GM21447 (cell line): ENCODE measurements around the gene MORF4L1.
A peak's percentile ranks its signal among the peaks of the same experiment; 100 is the strongest.
"Not testable (repeated sequence)": the region's sequence is repeated elsewhere in the genome, so short reads cannot be mapped to it uniquely, and the experiment has no call there.

Experiments
- ATAC-seq: cut with Tn5 transposase; IDR thresholded peaks from one replicate; pipeline ENCODE4 v1.9.1; 2021; ENCODE audit not compliant: unreplicated experiment

MORF4L1 gene

DNA sequence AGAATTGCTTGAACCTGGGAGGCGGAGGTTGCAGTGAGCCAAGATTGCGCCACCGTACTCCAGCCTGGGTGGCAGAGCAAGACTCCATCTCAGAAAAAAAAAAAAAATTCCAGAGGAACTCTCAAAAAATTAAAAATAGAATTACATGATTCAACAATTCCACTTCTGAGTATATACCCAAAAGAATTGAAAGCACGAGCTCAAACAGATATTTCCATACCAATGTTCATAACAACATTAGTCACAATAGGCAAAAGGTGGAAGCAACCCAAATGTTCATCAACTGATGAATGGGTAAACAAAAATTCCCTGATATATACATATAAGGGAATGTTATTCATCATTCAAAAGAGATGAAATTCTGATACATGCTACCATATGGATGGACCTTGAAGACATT, 16.9 kb upstream of the MORF4L1 start:
- ATAC-seq, result no peak

- ATAC-seq, result peak; percentile 69
These were observed 12.5 kb upstream of the MORF4L1 start for GRCh38 chr15:78859971-78860719.

DNA sequence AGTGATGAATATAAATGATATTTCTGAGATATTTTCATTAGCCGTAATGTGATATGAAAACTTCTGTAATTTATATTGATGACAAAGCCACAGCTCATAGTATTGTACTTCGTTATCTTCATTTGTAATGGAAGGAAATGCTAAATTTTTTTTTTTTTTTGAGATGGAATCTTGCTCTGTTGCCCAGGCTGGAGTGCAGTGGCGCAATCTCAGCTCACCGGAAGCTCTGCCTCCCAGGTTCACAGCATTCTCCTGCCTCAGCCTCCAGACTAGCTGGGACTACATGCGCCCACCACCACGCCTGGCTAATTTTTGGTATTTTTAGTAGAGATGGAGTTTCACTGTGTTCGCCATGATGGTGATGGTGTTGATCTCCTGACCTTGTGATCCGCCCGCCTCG, 7.1 kb upstream of the MORF4L1 start:
- ATAC-seq, result not testable (repeated sequence)

- ATAC-seq, result not testable (repeated sequence)
These were observed 6.7 kb upstream of the MORF4L1 start for GRCh38 chr15:78866031-78866430.

GRCh38 chr15:78866803-78867202, 5.9 kb upstream of the MORF4L1 start:
- no peak for ATAC-seq

DNA sequence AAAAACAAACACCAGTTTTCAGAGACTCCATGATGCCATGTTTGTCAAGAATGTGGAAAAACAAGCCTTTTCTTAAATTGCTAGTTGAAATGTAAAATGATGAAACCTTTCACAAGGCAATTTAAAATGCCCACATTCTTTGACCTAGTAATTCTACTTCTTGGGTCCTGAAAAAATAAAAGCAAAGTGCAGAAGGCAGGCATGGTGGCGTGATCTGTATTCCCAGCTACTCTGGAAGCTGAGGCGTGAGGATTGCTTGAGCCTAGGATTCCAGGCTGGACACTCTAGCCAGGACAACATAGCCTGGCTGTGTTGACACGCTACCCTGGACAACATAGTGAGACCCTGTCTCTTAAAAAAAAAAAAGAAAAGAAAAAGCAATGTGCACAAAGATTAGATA, 4.3 kb upstream of the MORF4L1 start:
- no peak for ATAC-seq

DNA sequence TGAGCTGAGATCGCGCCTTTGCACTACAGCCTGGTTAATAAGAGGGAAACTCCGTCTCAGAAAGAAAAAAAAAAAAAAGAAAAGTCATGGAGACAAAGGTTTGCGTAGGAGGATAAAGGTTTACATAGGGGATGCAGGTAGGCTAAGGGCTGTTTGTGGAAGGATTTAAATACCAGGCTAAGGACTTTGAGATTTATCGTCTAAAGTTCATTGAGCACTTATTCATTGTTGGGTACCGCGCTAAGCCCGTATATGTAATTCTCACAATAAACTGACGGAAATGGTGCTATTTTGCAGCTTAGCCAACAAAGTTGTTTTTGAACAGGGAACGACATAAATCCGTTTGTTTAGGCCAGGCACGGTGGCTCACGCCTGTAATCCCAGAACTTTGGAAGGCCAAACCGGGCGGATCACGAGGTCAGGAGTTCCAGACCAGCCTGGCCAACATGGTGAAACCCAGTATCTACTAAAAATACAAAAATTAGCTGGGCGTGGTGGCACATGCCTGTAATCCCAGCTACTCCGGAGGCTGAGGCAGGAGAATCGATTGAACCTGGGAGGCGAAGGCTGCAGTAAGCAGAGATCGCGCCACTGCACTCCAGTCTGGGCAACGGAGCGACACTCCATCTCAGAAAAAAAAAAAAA, 1.1 kb upstream of the MORF4L1 start:
- ATAC-seq, result not testable (repeated sequence)

DNA sequence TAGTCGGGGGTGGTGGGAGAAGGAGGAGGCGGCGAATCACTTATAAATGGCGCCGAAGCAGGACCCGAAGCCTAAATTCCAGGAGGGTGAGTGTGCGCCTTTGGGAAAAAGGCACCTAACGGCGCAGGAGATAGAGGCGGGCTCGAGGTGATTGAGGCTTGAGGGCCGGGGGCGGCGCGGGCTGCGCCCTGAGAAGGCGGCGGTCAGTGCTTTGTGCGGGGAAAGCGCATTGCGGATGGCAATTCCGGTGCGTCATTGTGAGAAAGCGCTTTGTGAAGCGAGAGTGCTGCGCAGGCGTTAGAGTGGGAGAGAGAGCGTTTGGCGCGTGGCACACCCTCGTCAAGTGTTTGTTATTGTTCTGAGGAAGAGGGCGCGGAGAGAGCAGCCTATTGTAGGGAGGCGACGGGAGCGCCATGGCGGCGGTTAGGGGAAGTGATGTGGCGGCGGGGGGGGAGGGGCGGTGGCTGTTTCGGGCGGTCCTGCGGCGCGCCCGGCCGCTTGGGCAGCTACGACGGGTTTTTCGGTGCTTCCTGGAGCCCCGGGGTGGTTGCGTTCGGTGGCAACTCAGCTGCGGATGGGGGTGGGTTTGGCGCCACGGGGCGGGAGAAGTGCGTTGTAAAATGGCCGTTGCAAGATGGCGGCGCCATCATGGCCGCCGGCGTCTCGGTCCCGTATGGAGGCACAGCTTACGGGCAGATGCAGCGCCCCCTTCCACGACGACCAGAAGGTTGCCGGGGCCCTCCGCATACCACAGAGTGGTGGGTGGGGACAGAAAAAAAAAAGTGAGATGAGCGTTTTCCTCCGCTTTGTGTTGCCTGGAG, 492 bp downstream of the MORF4L1 start:
- ATAC-seq, result peak; percentile 55

DNA sequence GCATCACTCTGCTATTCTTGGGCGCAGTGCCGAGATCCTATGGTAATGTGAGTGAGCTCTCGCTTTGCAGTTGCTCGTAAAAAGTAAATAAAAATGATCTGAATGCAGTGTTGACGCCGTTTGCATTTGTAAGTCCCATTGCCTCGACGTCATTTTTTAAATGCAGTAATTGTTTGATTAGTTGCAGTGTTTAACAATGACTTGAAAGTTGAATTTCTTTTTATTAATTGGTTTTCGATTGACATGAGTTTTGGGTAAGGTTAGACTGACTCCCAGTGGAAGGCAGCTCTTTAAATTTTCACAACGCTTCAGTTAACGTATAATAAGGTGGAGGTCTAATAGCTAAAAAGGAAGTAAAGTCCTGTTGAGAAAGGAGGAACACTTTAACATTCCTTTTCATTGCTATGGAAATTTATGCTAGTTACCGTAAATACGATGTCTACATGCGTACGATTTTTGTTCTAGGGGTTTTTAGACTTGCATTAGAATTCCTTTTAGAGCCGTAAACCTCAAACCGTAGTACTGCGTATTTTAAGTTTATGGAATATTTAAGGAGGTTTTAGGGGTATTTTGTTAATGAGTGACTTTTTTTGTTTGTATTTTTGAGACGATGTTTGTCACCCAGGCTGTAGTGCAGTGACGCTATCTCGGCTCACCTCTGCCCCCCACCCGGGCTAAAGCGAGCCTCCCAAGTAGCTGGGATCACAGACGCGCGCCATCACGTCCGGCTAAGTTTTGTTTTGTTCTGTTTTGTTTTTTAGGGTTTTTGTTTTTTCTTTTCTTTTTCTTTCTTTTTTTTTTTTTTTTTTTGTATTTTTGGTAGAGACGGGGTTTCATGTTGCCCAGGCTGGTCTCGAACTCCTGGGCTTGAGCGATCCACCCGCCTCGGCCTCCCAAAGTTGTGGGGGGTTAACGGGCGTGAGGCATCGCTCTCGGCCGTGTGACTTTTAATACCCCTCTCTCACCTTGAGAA, 1.4 kb downstream of the MORF4L1 start:
- ATAC-seq, result no peak

GRCh38 chr15:78875107-78875914, 2.6 kb downstream of the MORF4L1 start:
- ATAC-seq, result no peak

- ATAC-seq, result not testable (repeated sequence)
These were observed 4.3 kb downstream of the MORF4L1 start for GRCh38 chr15:78876954-78877353.

- no peak for ATAC-seq
These were observed 5.7 kb downstream of the MORF4L1 start for GRCh38 chr15:78878356-78878755.

GRCh38 chr15:78879517-78880241, 7.0 kb downstream of the MORF4L1 start:
- ATAC-seq, result no peak

DNA sequence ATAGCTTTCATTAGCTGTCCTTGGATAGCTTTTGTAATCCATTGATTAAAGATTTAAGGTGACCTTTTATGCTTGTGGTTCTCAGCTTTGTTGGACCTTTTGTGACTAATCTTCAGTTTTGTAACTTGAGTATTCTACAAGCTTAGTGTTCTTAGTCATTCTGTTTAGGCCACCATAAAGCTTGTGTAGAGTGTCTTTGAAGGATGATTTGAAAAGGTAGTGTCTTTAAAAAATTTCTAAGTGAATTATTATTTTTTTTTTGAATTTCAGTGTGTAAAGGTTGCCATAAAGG, 7.5 kb downstream of the MORF4L1 start:
- ATAC-seq, result no peak

DNA sequence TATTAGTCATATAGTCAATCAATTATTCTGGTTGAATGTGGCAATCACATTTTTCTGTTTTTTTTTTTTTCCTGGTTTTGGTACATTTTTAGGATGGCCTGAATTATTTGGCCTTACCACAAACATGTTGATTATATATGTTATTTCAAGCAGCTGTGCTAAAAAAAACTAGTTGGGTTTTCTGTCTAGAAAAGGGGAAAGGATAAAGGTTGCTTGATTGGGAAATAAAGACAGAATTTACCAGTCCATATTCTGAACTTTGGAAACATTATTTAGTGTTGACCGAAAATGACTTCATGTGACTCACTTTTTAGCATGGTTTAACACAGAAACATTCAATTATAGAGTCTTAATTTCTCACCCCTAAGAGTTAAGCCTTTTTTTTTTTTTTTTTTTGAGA, 8.1 kb downstream of the MORF4L1 start:
- no peak for ATAC-seq

GRCh38 chr15:78881681-78882080, 9.0 kb downstream of the MORF4L1 start:
- no peak for ATAC-seq

- no peak for ATAC-seq
These were observed 16.3 kb downstream of the MORF4L1 start for GRCh38 chr15:78889000-78889399.

DNA sequence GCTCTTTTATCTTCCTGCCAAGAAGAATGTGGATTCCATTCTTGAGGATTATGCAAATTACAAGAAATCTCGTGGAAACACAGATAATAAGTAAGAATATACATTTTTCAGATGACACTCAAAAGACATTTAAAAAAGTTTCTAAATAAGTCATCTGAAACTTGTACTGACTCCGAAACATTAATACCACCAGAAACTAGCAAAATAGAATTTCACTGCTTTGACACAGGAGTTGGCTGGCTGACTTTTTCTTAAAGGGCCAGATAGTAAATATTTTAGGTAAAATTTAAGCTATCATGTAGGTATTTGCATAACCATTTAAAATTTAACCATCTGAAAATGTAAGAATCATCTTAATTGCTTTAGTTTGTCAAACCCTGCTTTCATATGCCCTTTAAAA, 20.8 kb downstream of the MORF4L1 start:
- no peak for ATAC-seq

GRCh38 chr15:78895471-78895870, 22.8 kb downstream of the MORF4L1 start:
- no peak for ATAC-seq
